Neural cell (in vitro differentiated cells): ENCODE results near the gene ITGB3. TPM values are rescaled to one million over a fixed set of nuclear protein-coding genes. Genes with fewer than 3 reads are reported as not detected.

Experiments
- H2AFZ ChIP-seq: fragments of 200-600, 300-800 bp; sonication (generic), shearing (Covaris generic); 2 replicates; pipeline ENCODE4 v1.6.0; 2014; ENCODE audit warnings: low read depth, mild to moderate bottlenecking, antibody characterized with exemption, low read length, moderate library complexity
- H3F3A ChIP-seq: fragments of 200-600 bp; shearing (Covaris generic); 2 replicates; pipeline ENCODE4 v1.6.1; 2016; ENCODE audit warnings: mild to moderate bottlenecking, moderate library complexity, mixed read lengths, antibody characterized with exemption, low read length; ENCODE audit not compliant: insufficient read depth, poor library complexity, severe bottlenecking
- H3K27ac ChIP-seq: fragments of 200-600, 300-800 bp; sonication (generic), shearing (Covaris generic); 2 replicates; pipeline ENCODE4 v1.5.1; 2014; ENCODE audit warnings: mild to moderate bottlenecking, low read length, moderate library complexity
- H3K27me3 ChIP-seq: fragments of 300-800, 200-600 bp; sonication (generic), shearing (Covaris generic); 2 replicates; pipeline ENCODE4 v1.6.0; 2014; ENCODE audit warnings: mild to moderate bottlenecking, low read depth, low read length, moderate library complexity; ENCODE audit not compliant: insufficient read depth
- H3K36me3 ChIP-seq: fragments of 300-800, 200-600 bp; sonication (generic), shearing (Covaris generic); 2 replicates; pipeline ENCODE4 v1.5.1; 2014; ENCODE audit warnings: mild to moderate bottlenecking, antibody characterized with exemption, low read length, moderate library complexity; ENCODE audit not compliant: insufficient read depth
- H3K4me2 ChIP-seq: fragments of 300-800, 200-600 bp; sonication (generic), shearing (Covaris generic); 2 replicates; pipeline ENCODE4 v1.6.0; 2014; ENCODE audit warnings: mild to moderate bottlenecking, low read length
- H3K4me3 ChIP-seq: fragments of 300-800, 200-600 bp; sonication (generic), shearing (Covaris generic); 2 replicates; pipeline ENCODE4 v1.5.1; 2014; ENCODE audit warnings: mild to moderate bottlenecking, low read length, moderate library complexity
- H3K79me2 ChIP-seq: fragments of 200-600 bp; shearing (Covaris generic); replicated peaks from 2 replicates; pipeline ENCODE4 v1.6.0; 2014; ENCODE audit warnings: mild to moderate bottlenecking, low read length, moderate library complexity; ENCODE audit not compliant: insufficient read depth
- H3K9ac ChIP-seq: fragments of 300-800, 200-600 bp; sonication (generic), shearing (Covaris generic); 2 replicates; pipeline ENCODE4 v1.6.1; 2016; ENCODE audit warnings: mild to moderate bottlenecking, low read length, mixed read lengths
- H3K9me2 ChIP-seq: fragments of 200-600 bp; shearing (Covaris generic); 2 replicates; pipeline ENCODE4 v1.6.1; 2016; ENCODE audit warnings: mild to moderate bottlenecking, low read length, mixed read lengths; ENCODE audit not compliant: insufficient read depth
- H3K9me3 ChIP-seq: fragments of 200-600, 300-800 bp; sonication (generic), shearing (Covaris generic); 2 replicates; pipeline ENCODE4 v1.6.1; 2016; ENCODE audit warnings: mild to moderate bottlenecking, mixed run types, low read length, moderate library complexity, mixed read lengths
- H4K20me1 ChIP-seq: fragments of 200-600 bp; shearing (Covaris generic); 2 replicates; pipeline ENCODE4 v1.6.1; 2016; ENCODE audit warnings: mild to moderate bottlenecking, mixed run types; ENCODE audit not compliant: insufficient read depth
- CTCF ChIP-seq: fragments of 450-650 bp; IDR thresholded peaks from 2 replicates; pipeline ENCODE4 v1.5.1; 2014; ENCODE audit warnings: antibody characterized with exemption, mild to moderate bottlenecking, moderate library complexity; ENCODE audit not compliant: poor library complexity, severe bottlenecking
- EP300 ChIP-seq: fragments of 450-650 bp; conservative IDR thresholded peaks from 2 replicates; pipeline ENCODE4 v1.6.1; 2014; ENCODE audit warnings: antibody characterized with exemption, mild to moderate bottlenecking, moderate library complexity; ENCODE audit not compliant: poor library complexity, severe bottlenecking
- EZH2 ChIP-seq: fragments of 200-600, 300-800 bp; shearing (Covaris generic), sonication (generic); IDR thresholded peaks from 2 replicates; pipeline ENCODE4 v1.6.1; 2014; ENCODE audit warnings: antibody characterized with exemption, low read length, borderline replicate concordance, mild to moderate bottlenecking; ENCODE audit not compliant: insufficient read depth, poor library complexity, severe bottlenecking
- MXI1 ChIP-seq: fragments of 450-650 bp; conservative IDR thresholded peaks from 2 replicates; pipeline ENCODE4 v1.6.1; 2014; ENCODE audit warnings: antibody characterized with exemption, mild to moderate bottlenecking; ENCODE audit not compliant: poor library complexity, severe bottlenecking
- POLR2AphosphoS5 ChIP-seq: IDR thresholded peaks from 2 replicates; pipeline ENCODE4 v1.6.1; 2012
- RAD21 ChIP-seq: fragments of 450-650 bp; conservative IDR thresholded peaks from 2 replicates; pipeline ENCODE4 v1.6.1; 2014; ENCODE audit warnings: antibody characterized with exemption, mild to moderate bottlenecking, moderate library complexity
- REST ChIP-seq: IDR thresholded peaks from 2 replicates; pipeline ENCODE4 v1.6.1; 2012; ENCODE audit warnings: borderline replicate concordance
- SMC3 ChIP-seq: fragments of 450-650 bp; conservative IDR thresholded peaks from 2 replicates; pipeline ENCODE4 v1.6.1; 2014; ENCODE audit warnings: antibody characterized with exemption, mild to moderate bottlenecking, moderate library complexity; ENCODE audit not compliant: poor library complexity
- TAF1 ChIP-seq: IDR thresholded peaks from 2 replicates; pipeline ENCODE4 v1.6.1; 2012; ENCODE audit warnings: low read depth
- polyA plus RNA-seq: library from polyadenylated mRNA; depleted of rRNA; stranded (reverse); fragments of >200 nt; gene quantifications from 2 replicates; pipeline ENCODE4 v1.2.3, GENCODE V29; 2014

The ITGB3 gene
- polyA plus RNA-seq, 1 donor from 2014 or later = not detected

- Histone ChIP-seq H3K9me2 (no peaks in the 10 kb centered on the region), H4K20me1 (no peaks in the 10 kb centered on the region), H3K9ac (no peak overlapping the region), H3F3A (no peaks in the 10 kb centered on the region), H3K4me2 (no peak overlapping the region), H3K27ac (no peak overlapping the region), H3K9me3 (no peaks in the 10 kb centered on the region), H2AFZ (no peak overlapping the region), H3K79me2 (no peaks in the 10 kb centered on the region), H3K36me3 (no peaks in the 10 kb centered on the region), H3K4me3 (no peak overlapping the region), H3K27me3 (no peaks in the 10 kb centered on the region)
- TF ChIP-seq EP300 (no peak), POLR2AphosphoS5 (no peak), RAD21 (no peak), MXI1 (no peak), SMC3 (no peak), CTCF (no peak), REST (no peak), EZH2 (no peak), TAF1 (no peak)
These were observed 56.6 kb downstream of the ITGB3 start for GRCh38 chr17:47310186-47310733.

- H3K4me3 ChIP-seq = no peak overlapping the region
- no peak overlapping the region for H3K27ac ChIP-seq
- H2AFZ ChIP-seq = no peak overlapping the region
- H3K4me2 ChIP-seq = no peak overlapping the region
- H3K9me2 ChIP-seq = no peaks in the 10 kb centered on the region
- H3K9me3 ChIP-seq = no peaks in the 10 kb centered on the region
- H3K79me2 ChIP-seq = no peaks in the 10 kb centered on the region
- H3F3A ChIP-seq = no peaks in the 10 kb centered on the region
- no peaks in the 10 kb centered on the region for H3K36me3 ChIP-seq
- H3K27me3 ChIP-seq = no peaks in the 10 kb centered on the region
- H4K20me1 ChIP-seq = no peaks in the 10 kb centered on the region
- TF ChIP-seq RAD21 = no peak
- TF ChIP-seq CTCF = no peak
- TF ChIP-seq MXI1 = no peak
- TF ChIP-seq POLR2AphosphoS5 = no peak
- TF ChIP-seq REST = no peak
- H3K9ac ChIP-seq = no peak overlapping the region
These were observed 57.8 kb downstream of the ITGB3 start for GRCh38 chr17:47311420-47311819.
